Measurements from ENCODE around the gene MGAT4A.
"Not testable (repeated sequence)": the region's sequence is repeated elsewhere in the genome, so short reads cannot be mapped to it uniquely, and the experiment has no call there.

DNA sequence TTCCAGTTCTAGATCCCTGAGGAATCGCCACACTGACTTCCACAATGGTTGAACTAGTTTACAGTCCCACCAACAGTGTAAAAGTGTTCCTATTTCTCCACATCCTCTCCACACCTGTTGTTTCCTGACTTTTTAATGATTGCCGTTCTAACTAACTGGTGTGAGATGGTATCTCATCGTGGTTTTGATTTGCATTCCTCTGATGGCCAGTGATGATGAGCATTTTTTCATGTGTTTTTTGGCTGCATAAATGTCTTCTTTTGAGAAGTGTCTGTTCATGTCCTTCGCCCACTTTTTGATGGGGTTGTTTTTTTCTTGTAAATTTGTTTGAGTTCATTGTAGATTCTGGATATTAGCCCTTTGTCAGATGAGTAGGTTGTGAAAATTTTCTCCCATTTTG is 136.3 kb downstream of the MGAT4A start:
- TF ChIP-seq, protein P1, sequence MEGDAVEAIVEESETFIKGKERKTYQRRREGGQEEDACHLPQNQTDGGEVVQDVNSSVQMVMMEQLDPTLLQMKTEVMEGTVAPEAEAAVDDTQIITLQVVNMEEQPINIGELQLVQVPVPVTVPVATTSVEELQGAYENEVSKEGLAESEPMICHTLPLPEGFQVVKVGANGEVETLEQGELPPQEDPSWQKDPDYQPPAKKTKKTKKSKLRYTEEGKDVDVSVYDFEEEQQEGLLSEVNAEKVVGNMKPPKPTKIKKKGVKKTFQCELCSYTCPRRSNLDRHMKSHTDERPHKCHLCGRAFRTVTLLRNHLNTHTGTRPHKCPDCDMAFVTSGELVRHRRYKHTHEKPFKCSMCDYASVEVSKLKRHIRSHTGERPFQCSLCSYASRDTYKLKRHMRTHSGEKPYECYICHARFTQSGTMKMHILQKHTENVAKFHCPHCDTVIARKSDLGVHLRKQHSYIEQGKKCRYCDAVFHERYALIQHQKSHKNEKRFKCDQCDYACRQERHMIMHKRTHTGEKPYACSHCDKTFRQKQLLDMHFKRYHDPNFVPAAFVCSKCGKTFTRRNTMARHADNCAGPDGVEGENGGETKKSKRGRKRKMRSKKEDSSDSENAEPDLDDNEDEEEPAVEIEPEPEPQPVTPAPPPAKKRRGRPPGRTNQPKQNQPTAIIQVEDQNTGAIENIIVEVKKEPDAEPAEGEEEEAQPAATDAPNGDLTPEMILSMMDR (IDR thresholded peaks at IDR 0.05; ENCODE audit: low read length), result not testable (repeated sequence)
- not testable (repeated sequence) for TF ChIP-seq EZH2 (IDR thresholded peaks at IDR 0.05; ENCODE audit: borderline replicate concordance, low read length)
